ENCODE data around the gene MEI1. TPM values are rescaled to one million over a fixed set of nuclear protein-coding genes. Genes with fewer than 3 reads are reported as not detected.
A peak's percentile ranks its signal among the peaks of the same experiment; 100 is the strongest.

The MEI1 gene
- total and polyA plus RNA-seq, 9 of the 15 experiments (the other 6 are each of a cell fraction or from before 2014, with no cell fraction given), result 0.08 to 0.68 (median 0.18) TPM; not detected in 2

GRCh38 chr22:41845380-41846267 lies 146.3 kb downstream of the MEI1 start:
- H3K79me2 ChIP-seq (ENCODE audit: control insufficient read depth, insufficient read depth, low read length), result peaks cover 97% of the 10 kb centered on the region
- no peak overlapping the region for H3K4me3 ChIP-seq
- peak overlapping the region in 1 of 2 experiments; percentile 42; a peak in 1 of 4 replicates for H3K9ac ChIP-seq (ENCODE audit: insufficient read depth in 1 of 2, low read depth in 2 of 2, low read length in 2 of 2)
- H3K9me1 ChIP-seq (ENCODE audit: control insufficient read depth, insufficient read depth, low read length), result peaks cover 20% of the 10 kb centered on the region
- peaks cover 61% of the 10 kb centered on the region for H4K20me1 ChIP-seq (replicated peaks; ENCODE audit: control insufficient read depth, insufficient read depth, low read length)
- peaks cover 22 to 65% of the 10 kb centered on the region in 2 experiments for H3K4me1 ChIP-seq (replicated peaks in 1 of 2; ENCODE audit: control insufficient read depth in 2 of 2, insufficient read depth in 2 of 2, low read length in 2 of 2)
- WGBS (ENCODE audit: insufficient coverage, low coverage, missing lambda C conversion rate), result 3% methylated on average over 4 of the region's 4 CpGs
- in situ Hi-C loops (cut with MboI) (no loop called here), intact Hi-C loops (cut with micrococcal nuclease) (no loop called here)
- CTCF ChIA-PET (ENCODE audit: low intra/inter-chr PET ratio), result no interaction called here
- BruUV-seq (replicated peaks), result TSS peak; percentile 21
- H3K27ac ChIP-seq (ENCODE audit: extremely low read depth, low read depth, low read length), result peak overlapping the region; percentile 59
- H2AFZ ChIP-seq (ENCODE audit: low read depth, low read length), result no peak overlapping the region
- H3K27me3 ChIP-seq (ENCODE audit: control insufficient read depth in 2 of 2, insufficient read depth in 2 of 2, low read length in 2 of 2), result no peaks in the 10 kb centered on the region
- H3K9me3 ChIP-seq (replicated peaks; ENCODE audit: control insufficient read depth, insufficient read depth, low read depth, low read length), result no peaks in the 10 kb centered on the region
- POLR2A ChIA-PET, result interaction anchor here (0.7 to 5.1 kb wide), 6 partner anchors 10 to 71 kb away, joined by 3 to 34 read pairs (median 4); partner anchors contain the start of genes CCDC134 and SREBF2
- peak in 2 of 4 experiments; percentile 63 to 88 for DNase-seq (ENCODE audit: extremely low read depth in 1 of 4, low spot score in 3 of 4)
- peak; percentile 97 for FAIRE-seq
- peaks cover 55% of the 10 kb centered on the region for H3K36me3 ChIP-seq (ENCODE audit: control insufficient read depth, insufficient read depth, low read length)
- peak overlapping the region; percentile 57 for H3K4me2 ChIP-seq (ENCODE audit: insufficient read depth, low read length)
- ATAC-seq, result peak; percentile 87
- TF ChIP-seq CHAMP1 (IDR thresholded peaks at IDR 0.05) (peak; percentile 79; the same call in 1 of the 2 replicates), ATF2 (CRISPR knock-in tag; IDR thresholded peaks at IDR 0.05) (no peak), PYGO2 (tag; IDR thresholded peaks at IDR 0.05) (peak; percentile 79; the same call in 1 of the 2 replicates), ZBTB33 (CRISPR knock-in tag; IDR thresholded peaks at IDR 0.05) (no peak), SP1 (CRISPR knock-in tag; IDR thresholded peaks at IDR 0.05) (no peak), THRA (IDR thresholded peaks at IDR 0.05) (no peak), ZFX (CRISPR knock-in tag; IDR thresholded peaks at IDR 0.05) (no peak), HIVEP1 (CRISPR knock-in tag; IDR thresholded peaks at IDR 0.05) (no peak), ZNF507 (tag; conservative IDR thresholded peaks at IDR 0.05) (no peak), ATF1 (CRISPR knock-in tag; IDR thresholded peaks at IDR 0.05) (no peak), ATF1 (tag; IDR thresholded peaks at IDR 0.05) (no peak), ATF3 (IDR thresholded peaks at IDR 0.05) (peak; percentile 9; the same call in 1 of the 2 replicates), ATF3 (CRISPR knock-in tag; conservative IDR thresholded peaks at IDR 0.05) (no peak)

All from K562 (cell line).